ENCODE results near the gene SYNPO.

Gene SYNPO

DNA sequence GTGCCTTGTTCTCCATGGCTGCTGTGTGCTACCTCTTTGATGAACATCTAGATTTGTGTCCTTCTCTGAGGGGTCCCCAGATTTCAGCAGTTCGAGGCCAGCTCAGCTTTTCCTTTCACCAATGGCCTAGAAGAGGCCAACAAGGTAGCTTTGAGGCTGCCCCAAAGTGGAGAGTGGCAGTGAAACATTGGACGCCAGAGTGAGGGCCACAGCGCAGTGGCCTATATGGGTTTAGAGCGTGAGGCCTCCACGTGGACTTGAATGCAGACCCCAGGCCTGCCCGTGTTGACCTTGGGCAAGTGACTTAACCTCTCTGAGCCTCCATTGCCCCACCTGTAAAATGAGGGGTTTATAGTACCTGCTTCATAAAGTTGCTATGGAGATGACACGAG lies 32.4 kb downstream of the SYNPO start:
- CTCF ChIA-PET, result no interaction called here
- POLR2A ChIA-PET, result interaction anchor here (0.7 to 1.6 kb wide), 3 partner anchors 12 to 28 kb away, joined by 3 to 10 read pairs (median 8); partner anchors contain the start of genes MYOZ3 and RBM22
- no peak for TF ChIP-seq HDGF (IDR thresholded peaks at IDR 0.05; ENCODE audit: borderline replicate concordance)
- TF ChIP-seq TARDBP (IDR thresholded peaks at IDR 0.05), result no peak
- no peak for TF ChIP-seq CTBP1 (IDR thresholded peaks at IDR 0.05; ENCODE audit: borderline replicate concordance)
- TF ChIP-seq ELF4 (IDR thresholded peaks at IDR 0.05), result no peak
- TF ChIP-seq, protein P1, sequence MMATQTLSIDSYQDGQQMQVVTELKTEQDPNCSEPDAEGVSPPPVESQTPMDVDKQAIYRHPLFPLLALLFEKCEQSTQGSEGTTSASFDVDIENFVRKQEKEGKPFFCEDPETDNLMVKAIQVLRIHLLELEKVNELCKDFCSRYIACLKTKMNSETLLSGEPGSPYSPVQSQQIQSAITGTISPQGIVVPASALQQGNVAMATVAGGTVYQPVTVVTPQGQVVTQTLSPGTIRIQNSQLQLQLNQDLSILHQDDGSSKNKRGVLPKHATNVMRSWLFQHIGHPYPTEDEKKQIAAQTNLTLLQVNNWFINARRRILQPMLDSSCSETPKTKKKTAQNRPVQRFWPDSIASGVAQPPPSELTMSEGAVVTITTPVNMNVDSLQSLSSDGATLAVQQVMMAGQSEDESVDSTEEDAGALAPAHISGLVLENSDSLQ (IDR thresholded peaks at IDR 0.05), result no peak
- TF ChIP-seq SP1 (IDR thresholded peaks at IDR 0.05), result no peak
- no peak for TF ChIP-seq BHLHE40 (IDR thresholded peaks at IDR 0.05; ENCODE audit: borderline replicate concordance)
- TF ChIP-seq ZNF384 (IDR thresholded peaks at IDR 0.05), result no peak
- no peak for TF ChIP-seq L3MBTL2 (conservative IDR thresholded peaks at IDR 0.05)
- no peak for TF ChIP-seq LEF1 (IDR thresholded peaks at IDR 0.05; ENCODE audit: borderline replicate concordance)
- no peak for TF ChIP-seq FOXM1 (IDR thresholded peaks at IDR 0.05; ENCODE audit: borderline replicate concordance)
- no peak for TF ChIP-seq ARNT (IDR thresholded peaks at IDR 0.05)
- TF ChIP-seq SUZ12 (IDR thresholded peaks at IDR 0.05), result no peak
- TF ChIP-seq FOXA1 (IDR thresholded peaks at IDR 0.05), result no peak
- no peak for TF ChIP-seq FOXK2 (IDR thresholded peaks at IDR 0.05)
- no peak for TF ChIP-seq NFRKB (IDR thresholded peaks at IDR 0.05)
- no peak for DNase-seq (ENCODE audit: extremely low spot score)

DNA sequence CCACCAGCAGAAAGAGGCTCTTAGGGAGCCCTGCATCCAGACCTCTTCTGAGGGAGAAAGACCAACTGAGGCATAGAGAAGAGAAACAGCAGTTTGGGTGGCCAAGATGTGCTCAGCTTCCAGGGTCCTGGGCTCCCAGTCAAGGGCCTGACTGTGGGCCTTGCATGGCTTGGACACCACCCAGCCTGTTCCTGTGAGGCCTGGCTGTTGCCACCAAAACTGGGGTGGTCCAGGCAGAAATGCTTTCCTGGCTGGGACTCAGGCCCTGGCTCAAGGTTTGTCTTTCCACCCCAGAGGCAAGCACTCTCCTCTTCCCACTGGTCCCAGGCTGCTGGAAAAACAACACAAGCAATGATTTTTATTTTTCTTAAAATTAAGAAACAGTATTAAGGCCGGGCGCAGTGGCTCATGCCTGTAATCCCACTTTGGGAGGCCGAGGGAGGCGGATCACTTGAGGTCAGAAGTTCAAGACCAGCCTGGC lies 33.9 kb downstream of the SYNPO start:
- ChIA-PET CTCF (no interaction called here), POLR2A (interaction anchor here (1.5 to 1.6 kb wide), 3 partner anchors 17 to 26 kb away, joined by 6 to 10 read pairs (median 8); partner anchors contain the start of gene RBM22)
- no peak for TF ChIP-seq HDGF (IDR thresholded peaks at IDR 0.05; ENCODE audit: borderline replicate concordance)
- TF ChIP-seq TARDBP (IDR thresholded peaks at IDR 0.05), result no peak
- TF ChIP-seq SUZ12 (IDR thresholded peaks at IDR 0.05), result no peak
- no peak for TF ChIP-seq NFRKB (IDR thresholded peaks at IDR 0.05)
- no peak for TF ChIP-seq CTBP1 (IDR thresholded peaks at IDR 0.05; ENCODE audit: borderline replicate concordance)
- no peak for DNase-seq (ENCODE audit: extremely low spot score)

DNA sequence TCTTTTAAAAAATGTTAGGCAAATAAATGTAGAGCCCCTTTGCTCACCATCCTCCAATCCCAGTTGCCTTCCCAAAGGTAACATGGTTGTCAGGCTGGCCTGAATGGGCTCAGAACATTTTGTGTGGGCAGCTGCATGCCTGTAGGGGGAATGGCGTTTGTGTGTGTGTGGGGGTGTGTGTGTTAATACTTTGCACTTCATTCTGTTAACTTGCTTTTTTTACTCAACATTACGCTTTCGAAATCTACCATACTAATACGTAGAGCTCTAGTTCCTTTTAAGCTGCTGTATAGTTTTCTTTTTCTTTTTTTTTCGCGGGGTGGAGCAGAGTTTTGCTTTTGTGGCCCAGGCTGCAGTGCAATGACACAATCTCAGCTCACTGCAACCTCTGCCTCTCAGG lies 34.6 kb downstream of the SYNPO start:
- TF ChIP-seq SP1 (IDR thresholded peaks at IDR 0.05), result no peak
- POLR2A ChIA-PET, result interaction anchor here (1.5 kb wide), 1 partner anchor 26 kb away, joined by 6 read pairs; the partner anchor contains the start of gene RBM22

DNA sequence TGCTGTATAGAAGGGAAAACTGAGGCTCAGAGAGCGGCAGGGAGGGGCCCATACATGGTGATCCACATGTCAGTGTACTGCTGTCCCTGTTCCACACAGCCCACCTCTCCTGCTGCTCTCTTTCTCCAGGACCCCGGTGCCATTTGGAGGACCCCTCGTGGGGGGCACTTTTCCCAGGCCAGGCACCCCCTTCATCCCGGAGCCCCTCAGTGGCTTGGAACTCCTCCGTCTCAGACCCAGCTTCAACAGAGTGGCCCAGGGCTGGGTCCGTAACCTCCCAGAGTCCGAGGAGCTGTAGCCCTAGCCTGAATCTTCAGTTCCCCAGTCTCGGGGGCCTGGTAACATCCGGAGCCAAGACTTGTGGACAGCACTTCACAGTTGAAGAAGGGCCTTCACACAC lies 36.1 kb downstream of the SYNPO start:
- no peak for TF ChIP-seq NFRKB (IDR thresholded peaks at IDR 0.05)
- TF ChIP-seq, protein P1 (IDR thresholded peaks at IDR 0.05), result no peak
- no peak for TF ChIP-seq ELF4 (IDR thresholded peaks at IDR 0.05)
- TF ChIP-seq ARNT (IDR thresholded peaks at IDR 0.05), result no peak
- ChIA-PET POLR2A (no interaction called here), CTCF (no interaction called here)
- DNase-seq (ENCODE audit: extremely low spot score), result no peak

More for the DNA sequence above, 34.6 kb downstream of the SYNPO start:
- CTCF ChIA-PET, result no interaction called here
- DNase-seq (ENCODE audit: extremely low spot score), result no peak

DNA sequence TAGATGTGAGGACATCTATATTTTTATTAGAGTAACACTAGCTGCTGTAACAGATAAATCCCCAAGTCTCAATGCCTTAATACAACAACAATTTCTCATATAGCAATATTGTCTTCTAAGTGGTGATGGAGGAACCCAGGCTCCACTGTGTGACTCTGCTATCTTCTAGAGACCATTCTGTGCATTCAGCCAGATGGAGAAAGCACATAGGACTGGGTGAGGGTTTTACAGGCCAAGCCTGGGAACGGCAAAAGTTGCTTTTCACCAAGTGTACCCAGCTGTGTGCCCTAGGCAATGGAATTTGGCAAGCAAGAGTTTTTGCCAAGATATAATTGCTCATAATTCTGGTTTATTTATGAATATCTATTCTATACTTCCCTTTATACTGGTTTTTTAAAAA lies 48.7 kb downstream of the SYNPO start:
- POLR2A ChIA-PET, result interaction anchor here (2.1 kb wide), 1 partner anchor 12 kb away, joined by 14 read pairs; the partner anchor contains the start of gene RBM22
- CTCF ChIA-PET, result interaction anchor here (1.4 kb wide), 1 partner anchor 129 kb away, joined by 3 read pairs; no protein-coding TSS in a partner anchor
- no peak for DNase-seq (ENCODE audit: extremely low spot score)
- TF ChIP-seq FOXM1 (IDR thresholded peaks at IDR 0.05; ENCODE audit: borderline replicate concordance) (no peak), L3MBTL2 (conservative IDR thresholded peaks at IDR 0.05) (no peak), FOXA1 (IDR thresholded peaks at IDR 0.05) (no peak), LEF1 (IDR thresholded peaks at IDR 0.05; ENCODE audit: borderline replicate concordance) (no peak), ZNF384 (IDR thresholded peaks at IDR 0.05) (no peak), SUZ12 (IDR thresholded peaks at IDR 0.05) (no peak), ARNT (IDR thresholded peaks at IDR 0.05) (no peak), NFRKB (IDR thresholded peaks at IDR 0.05) (no peak), HDGF (IDR thresholded peaks at IDR 0.05; ENCODE audit: borderline replicate concordance) (no peak), BHLHE40 (IDR thresholded peaks at IDR 0.05; ENCODE audit: borderline replicate concordance) (no peak), CTBP1 (IDR thresholded peaks at IDR 0.05; ENCODE audit: borderline replicate concordance) (no peak), FOXK2 (IDR thresholded peaks at IDR 0.05) (no peak), TARDBP (IDR thresholded peaks at IDR 0.05) (no peak), SP1 (IDR thresholded peaks at IDR 0.05) (no peak), ELF4 (IDR thresholded peaks at IDR 0.05) (no peak)
- TF ChIP-seq, protein P1 (IDR thresholded peaks at IDR 0.05), result no peak

DNA sequence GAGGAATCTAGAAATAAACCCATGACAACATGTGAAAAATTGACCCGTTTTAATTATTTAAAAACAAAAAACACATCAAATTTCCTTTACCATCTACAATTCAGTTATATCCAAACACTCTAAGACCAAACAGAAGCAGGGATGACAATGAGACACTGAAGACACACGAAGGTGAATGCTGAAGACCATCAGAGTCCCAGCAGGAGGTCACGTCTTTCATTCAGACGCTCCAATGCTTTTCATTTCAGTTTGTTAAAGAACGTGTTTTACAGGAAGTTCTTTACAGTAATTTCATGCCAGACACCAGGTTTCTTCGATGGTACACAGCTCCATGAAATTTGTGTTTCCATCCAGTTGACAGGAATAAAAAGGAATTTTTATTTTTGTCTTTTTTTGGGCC lies 50.3 kb downstream of the SYNPO start:
- CTCF ChIA-PET, result interaction anchor here (1.2 kb wide), 1 partner anchor 9 kb away, joined by 3 read pairs; no protein-coding TSS in a partner anchor
- POLR2A ChIA-PET, result interaction anchor here (2.9 kb wide), 1 partner anchor 10 kb away, joined by 19 read pairs; the partner anchor contains the start of gene RBM22
- TF ChIP-seq NFRKB (IDR thresholded peaks at IDR 0.05), result no peak
- no peak for TF ChIP-seq ELF4 (IDR thresholded peaks at IDR 0.05)
- TF ChIP-seq TARDBP (IDR thresholded peaks at IDR 0.05), result no peak
- TF ChIP-seq BHLHE40 (IDR thresholded peaks at IDR 0.05; ENCODE audit: borderline replicate concordance), result no peak
- no peak for TF ChIP-seq ARNT (IDR thresholded peaks at IDR 0.05)
- TF ChIP-seq FOXA1 (IDR thresholded peaks at IDR 0.05), result no peak
- no peak for TF ChIP-seq SP1 (IDR thresholded peaks at IDR 0.05)
- no peak for TF ChIP-seq L3MBTL2 (conservative IDR thresholded peaks at IDR 0.05)
- TF ChIP-seq FOXM1 (IDR thresholded peaks at IDR 0.05; ENCODE audit: borderline replicate concordance), result no peak
- TF ChIP-seq, protein P1 (IDR thresholded peaks at IDR 0.05), result no peak
- no peak for TF ChIP-seq HDGF (IDR thresholded peaks at IDR 0.05; ENCODE audit: borderline replicate concordance)
- no peak for TF ChIP-seq SUZ12 (IDR thresholded peaks at IDR 0.05)
- TF ChIP-seq ZNF384 (IDR thresholded peaks at IDR 0.05), result no peak
- no peak for TF ChIP-seq CTBP1 (IDR thresholded peaks at IDR 0.05; ENCODE audit: borderline replicate concordance)
- TF ChIP-seq FOXK2 (IDR thresholded peaks at IDR 0.05), result no peak
- no peak for TF ChIP-seq LEF1 (IDR thresholded peaks at IDR 0.05; ENCODE audit: borderline replicate concordance)
- no peak for DNase-seq (ENCODE audit: extremely low spot score)
